CD4-positive, alpha-beta memory T cell (primary cell): Measurements from ENCODE around the gene MRPL4. TPM values are rescaled to one million over a fixed set of nuclear protein-coding genes. Genes with fewer than 3 reads are reported as not detected.

Experiments used
- CTCF ChIA-PET: fragments of 350-600 bp; sonication (Branson Sonifier 250); formaldehyde crosslinking; loops from one replicate; lab custom pipeline; 2021; ENCODE audit warnings: inconsistent platforms; ENCODE audit not compliant: partially characterized antibody; lab: Charles Lee
- POLR2A ChIA-PET: fragments of 350-600 bp; sonication (Branson Sonifier 250); formaldehyde crosslinking; loops from one replicate; lab custom pipeline; 2021; ENCODE audit not compliant: partially characterized antibody; lab: Charles Lee
- DNase-seq, 5 donors: peaks; one replicate each; pipeline versions ENCODE4 v3.0.0 to v3.0.0-alpha.2; 2020 to 2022; ENCODE audit warnings: mixed read lengths in 1 of 5
- H3K27ac ChIP-seq: one replicate; pipeline ENCODE4 v1.7.0; 2013; ENCODE audit warnings: low read depth, low read length
- H3K27me3 ChIP-seq: 2 replicates; pipeline ENCODE4 v1.7.0; 2013; ENCODE audit warnings: mild to moderate bottlenecking, low read length, moderate library complexity; ENCODE audit not compliant: insufficient read depth
- H3K36me3 ChIP-seq: 2 replicates; pipeline ENCODE4 v1.7.0; 2013; ENCODE audit warnings: mild to moderate bottlenecking, low read length, moderate library complexity; ENCODE audit not compliant: insufficient read depth
- H3K4me1 ChIP-seq: 2 replicates; pipeline ENCODE4 v1.7.0; 2013; ENCODE audit warnings: mild to moderate bottlenecking, low read length, moderate library complexity; ENCODE audit not compliant: insufficient read depth
- H3K4me3 ChIP-seq, 2 donors: one replicate each; pipeline ENCODE4 v1.7.0; 2013; ENCODE audit warnings: low read length in 2 of 2, mild to moderate bottlenecking in 1 of 2
- H3K9me3 ChIP-seq, 2 donors: one replicate each; pipeline ENCODE4 v1.7.0; 2013; ENCODE audit warnings: low read length in 2 of 2, control low read depth in 1 of 2; ENCODE audit not compliant: control insufficient read depth in 1 of 2
- H3K27ac Mint-ChIP-seq, 7 donors: one replicate each; pipeline ENCODE4 v1.8.0; 2020 to 2021; ENCODE audit warnings: mixed read lengths in 7 of 7, mild to moderate bottlenecking in 6 of 7, inconsistent platforms in 3 of 7, moderate library complexity in 3 of 7
- H3K27me3 Mint-ChIP-seq, 2 donors: one replicate each; pipeline ENCODE4 v1.8.0; 2020 to 2021; ENCODE audit warnings: mixed read lengths in 2 of 2
- H3K36me3 Mint-ChIP-seq, 2 donors: one replicate each; pipeline ENCODE4 v1.8.0; 2020 to 2021; ENCODE audit warnings: mixed read lengths in 2 of 2, inconsistent platforms in 1 of 2, mild to moderate bottlenecking in 1 of 2
- H3K4me1 Mint-ChIP-seq, 4 donors: one replicate each; pipeline ENCODE4 v1.8.0; 2020 to 2021; ENCODE audit warnings: mixed read lengths in 4 of 4, mild to moderate bottlenecking in 1 of 4
- H3K4me3 Mint-ChIP-seq, 8 donors: one replicate each; pipeline ENCODE4 v1.8.0; 2020 to 2021; ENCODE audit warnings: mixed read lengths in 8 of 8, mild to moderate bottlenecking in 7 of 8, moderate library complexity in 6 of 8, inconsistent platforms in 3 of 8
- H3K9me3 Mint-ChIP-seq, 8 donors: one replicate each; pipeline ENCODE4 v1.8.0; 2020 to 2021; ENCODE audit warnings: mixed read lengths in 8 of 8, mild to moderate bottlenecking in 5 of 8, inconsistent platforms in 3 of 8, moderate library complexity in 1 of 8
- intact Hi-C: fragments of 100-400 bp; cut with micrococcal nuclease; formaldehyde crosslinking; loops from one replicate; pipeline ENCODE4 v1.15.1; 2023
- polyA plus RNA-seq, 2 donors: library from polyadenylated mRNA; unstranded; fragments of 300-500 nt; fragmentation: Illumina TruSeq; gene quantifications; one replicate each; pipeline ENCODE4 v1.2.3, GENCODE V29; 2021
- total RNA-seq, 2 experiments: library from RNA; stranded (reverse); gene quantifications; one replicate each; pipeline ENCODE4 v1.2.3, GENCODE V29; 2021

The MRPL4 gene
- total and polyA plus RNA-seq, 4 experiments from 2014 or later: 28.9 to 44.6 (median 39.9) TPM

- H3K36me3 Mint-ChIP-seq: peaks cover 14 to 16% of the 10 kb centered on the region in 2 donors
- peak; percentile 56 to 81 (median 64) for DNase-seq
- H3K27me3 ChIP-seq: peaks cover 65% of the 10 kb centered on the region
- no peak overlapping the region for H3K27ac ChIP-seq
- no peaks in the 10 kb centered on the region for H3K9me3 ChIP-seq
- intact Hi-C loops: loop anchor here (2.0 kb wide), 2 partner anchors 18 to 44 kb away; partner anchors contain the start of genes ICAM1 and RAVER1
- peak overlapping the region in 4 of 7 donors; percentile 65 to 89 (median 80) for H3K27ac Mint-ChIP-seq
- CTCF ChIA-PET: interaction anchor here (1.6 to 3.2 kb wide), 5 partner anchors 19 to 102 kb away, joined by 4 to 20 read pairs (median 6); partner anchors contain the start of gene ICAM1
- peaks cover 40 to 82% (median 61%) of the 10 kb centered on the region in 4 donors for H3K4me1 Mint-ChIP-seq
- H3K4me1 ChIP-seq: peaks cover 81% of the 10 kb centered on the region
- H3K27me3 Mint-ChIP-seq: peaks cover 39 to 42% of the 10 kb centered on the region in 2 donors
- H3K4me3 Mint-ChIP-seq: peak overlapping the region; percentile 72 to 89 (median 80)
- H3K4me3 ChIP-seq: peak overlapping the region; percentile 34 to 64
- H3K36me3 ChIP-seq: peaks cover 19% of the 10 kb centered on the region
- POLR2A ChIA-PET: interaction anchor here (1.0 to 9.3 kb wide), 11 partner anchors 8 to 123 kb away, joined by 3 to 111 read pairs (median 5); partner anchors contain the start of genes ICAM1 and TYK2
- peaks cover 0 to 8% (median 0%) of the 10 kb centered on the region in 8 donors for H3K9me3 Mint-ChIP-seq
These were observed 37.3 kb downstream of the MRPL4 start for GRCh38 chr19:10289167-10289835.

- Histone ChIP-seq H3K27ac (no peak within 1 kb of the TSS), H3K36me3 (peaks cover 13% of the 10 kb centered on the region), H3K9me3 (no peaks in the 10 kb centered on the region), H3K4me3 (peak within 1 kb of the TSS; percentile 42 to 64), H3K4me1 (peaks cover 87% of the 10 kb centered on the region), H3K27me3 (peaks cover 71% of the 10 kb centered on the region)
- peaks cover 40 to 83% (median 63%) of the 10 kb centered on the region in 4 donors for H3K4me1 Mint-ChIP-seq
- CTCF ChIA-PET: interaction anchor here (1.6 to 3.2 kb wide), 5 partner anchors 19 to 102 kb away, joined by 4 to 20 read pairs (median 6); partner anchors contain the start of gene ICAM1
- H3K4me3 Mint-ChIP-seq: peak within 1 kb of the TSS; percentile 76 to 89 (median 83)
- peaks cover 0 to 8% (median 0%) of the 10 kb centered on the region in 8 donors for H3K9me3 Mint-ChIP-seq
- H3K27me3 Mint-ChIP-seq: peaks cover 39 to 42% of the 10 kb centered on the region in 2 donors
- peak within 1 kb of the TSS; percentile 13 to 89 (median 65) for H3K27ac Mint-ChIP-seq
- DNase-seq: peak in 2 of 5 donors; percentile 27 to 28
- intact Hi-C loops: loop anchor here (2.0 kb wide), 2 partner anchors 19 to 43 kb away; partner anchors contain the start of genes ICAM1 and RAVER1
- POLR2A ChIA-PET: interaction anchor here (1.0 to 9.3 kb wide), 11 partner anchors 9 to 123 kb away, joined by 3 to 111 read pairs (median 5); partner anchors contain the start of genes ICAM1 and TYK2
- H3K36me3 Mint-ChIP-seq: peaks cover 12 to 14% of the 10 kb centered on the region in 2 donors
These were observed 37.9 kb downstream of the MRPL4 start, which contains the start of gene ICAM5 for GRCh38 chr19:10289836-10290356. Gene ICAM5 (plus strand): TSS chr19:10289952. CDS start chr19:10290044, 92 bp downstream.

GRCh38 chr19:10290357-10290875, 38.4 kb downstream of the MRPL4 start:
- Histone ChIP-seq H3K4me3 (peak overlapping the region; percentile 42 to 58), H3K27ac (no peak overlapping the region), H3K36me3 (peaks cover 7% of the 10 kb centered on the region), H3K9me3 (no peaks in the 10 kb centered on the region), H3K4me1 (peaks cover 92% of the 10 kb centered on the region), H3K27me3 (peaks cover 71% of the 10 kb centered on the region)
- ChIA-PET CTCF (interaction anchor here (1.6 to 3.2 kb wide), 3 partner anchors 32 to 101 kb away, joined by 5 to 20 read pairs (median 6); no protein-coding TSS in a partner anchor), POLR2A (interaction anchor here (0.6 to 9.3 kb wide), 6 partner anchors 9 to 96 kb away, joined by 3 to 111 read pairs (median 6); partner anchors contain the start of genes ICAM1 and TYK2)
- peak in 2 of 5 donors; percentile 19 to 23 for DNase-seq
- Mint-ChIP-seq H3K9me3 (peaks cover 0 to 9% (median 0%) of the 10 kb centered on the region in 8 donors), H3K27ac (peak overlapping the region in 3 of 7 donors; percentile 64 to 89 (median 65)), H3K27me3 (peaks cover 40 to 43% of the 10 kb centered on the region in 2 donors), H3K4me3 (peak overlapping the region; percentile 76 to 89 (median 83)), H3K36me3 (peaks cover 6 to 9% of the 10 kb centered on the region in 2 donors), H3K4me1 (peaks cover 40 to 84% (median 64%) of the 10 kb centered on the region in 4 donors)
- intact Hi-C loops: no loop called here

- peak in 3 of 5 donors; percentile 41 to 43 (median 42) for DNase-seq
- Mint-ChIP-seq H3K4me1 (peaks cover 40 to 84% (median 66%) of the 10 kb centered on the region in 4 donors), H3K4me3 (peak overlapping the region; percentile 76 to 89 (median 83)), H3K36me3 (peaks cover under 1 to 3% of the 10 kb centered on the region in 2 donors), H3K27me3 (peaks cover 43 to 48% of the 10 kb centered on the region in 2 donors), H3K9me3 (peaks cover 0 to 11% (median 0%) of the 10 kb centered on the region in 8 donors), H3K27ac (peak overlapping the region in 3 of 7 donors; percentile 78 to 89 (median 80))
- intact Hi-C loops: no loop called here
- H3K36me3 ChIP-seq: peaks cover 1% of the 10 kb centered on the region
- H3K27me3 ChIP-seq: peaks cover 71% of the 10 kb centered on the region
- H3K4me1 ChIP-seq: peaks cover 92% of the 10 kb centered on the region
- CTCF ChIA-PET: interaction anchor here (0.8 to 3.2 kb wide), 5 partner anchors 20 to 409 kb away, joined by 3 to 20 read pairs (median 4); partner anchors contain the start of gene ICAM1
- no peaks in the 10 kb centered on the region for H3K9me3 ChIP-seq
- peak overlapping the region; percentile 42 to 58 for H3K4me3 ChIP-seq
- H3K27ac ChIP-seq: no peak overlapping the region
- POLR2A ChIA-PET: interaction anchor here (0.6 to 9.3 kb wide), 7 partner anchors 10 to 110 kb away, joined by 3 to 111 read pairs (median 7); partner anchors contain the start of genes ICAM1, RAVER1 and TYK2
These were observed 39.0 kb downstream of the MRPL4 start for GRCh38 chr19:10290876-10291553.

- intact Hi-C loops: no loop called here
- no peak for DNase-seq
- Histone ChIP-seq H3K36me3 (no peaks in the 10 kb centered on the region), H3K27me3 (peaks cover 71% of the 10 kb centered on the region), H3K27ac (no peak overlapping the region), H3K4me3 (peak overlapping the region; percentile 34 to 58), H3K9me3 (no peaks in the 10 kb centered on the region), H3K4me1 (peaks cover 88% of the 10 kb centered on the region)
- Mint-ChIP-seq H3K27me3 (peaks cover 43 to 48% of the 10 kb centered on the region in 2 donors), H3K4me3 (peak overlapping the region; percentile 73 to 89 (median 81)), H3K4me1 (peaks cover 36 to 78% (median 59%) of the 10 kb centered on the region in 4 donors), H3K36me3 (peaks cover 0 to under 1% of the 10 kb centered on the region in 2 donors), H3K27ac (peak overlapping the region in 4 of 7 donors; percentile 48 to 89 (median 70)), H3K9me3 (peaks cover 0 to 11% (median 0%) of the 10 kb centered on the region in 8 donors)
- ChIA-PET POLR2A (interaction anchor here (0.6 to 9.3 kb wide), 5 partner anchors 21 to 361 kb away, joined by 3 to 111 read pairs (median 7); partner anchors contain the start of genes ICAM1, RAVER1 and TYK2), CTCF (interaction anchor here (0.5 to 3.2 kb wide), 6 partner anchors 21 to 408 kb away, joined by 3 to 20 read pairs (median 4); partner anchors contain the start of gene ICAM1)
These were observed 39.7 kb downstream of the MRPL4 start for GRCh38 chr19:10291554-10292205.
